Hepatocyte (in vitro differentiated cells): ENCODE measurements around the gene TUT1. TPM values are rescaled to one million over a fixed set of nuclear protein-coding genes. Genes with fewer than 3 reads are reported as not detected.
"Not testable (repeated sequence)": the region's sequence is repeated elsewhere in the genome, so short reads cannot be mapped to it uniquely, and the experiment has no call there.

Source experiments
- DNase-seq: peaks from one replicate; pipeline ENCODE4 v3.0.0-alpha.2; 2016; ENCODE audit warnings: low spot score
- H2AFZ ChIP-seq: fragments of 200-600 bp; sonication (generic); 2 replicates; pipeline ENCODE4 v1.6.0; 2016; ENCODE audit warnings: antibody characterized with exemption, mild to moderate bottlenecking
- H3K27ac ChIP-seq: fragments of 200-600 bp; sonication (generic); 2 replicates; pipeline ENCODE4 v1.5.1; 2016; ENCODE audit warnings: mild to moderate bottlenecking
- H3K27me3 ChIP-seq: fragments of 200-600 bp; sonication (generic); 2 replicates; pipeline ENCODE4 v1.6.1; 2016
- H3K36me3 ChIP-seq: fragments of 200-600 bp; sonication (generic); replicated peaks from 2 replicates; pipeline ENCODE4 v1.5.1; 2016; ENCODE audit warnings: low read depth; ENCODE audit not compliant: insufficient read depth
- H3K4me1 ChIP-seq: fragments of 200-600 bp; sonication (generic); 2 replicates; pipeline ENCODE4 v1.5.1; 2016; ENCODE audit warnings: mild to moderate bottlenecking, moderate library complexity; ENCODE audit not compliant: insufficient read depth
- H3K4me2 ChIP-seq: fragments of 200-600 bp; sonication (generic); 2 replicates; pipeline ENCODE4 v1.6.0; 2016
- H3K4me3 ChIP-seq: fragments of 200-600 bp; sonication (generic); 2 replicates; pipeline ENCODE4 v1.5.1; 2016; ENCODE audit warnings: mild to moderate bottlenecking
- H3K79me2 ChIP-seq: fragments of 200-600 bp; sonication (generic); 2 replicates; pipeline ENCODE4 v1.6.0; 2017; ENCODE audit warnings: mild to moderate bottlenecking
- H3K9me2 ChIP-seq: fragments of 200-600 bp; sonication (generic); replicated peaks from 2 replicates; pipeline ENCODE4 v1.6.0; 2017; ENCODE audit warnings: mild to moderate bottlenecking; ENCODE audit not compliant: insufficient read depth
- H3K9me3 ChIP-seq: fragments of 200-600 bp; sonication (generic); 2 replicates; pipeline ENCODE4 v1.5.1; 2016; ENCODE audit warnings: low read depth, mild to moderate bottlenecking
- H4K20me1 ChIP-seq: fragments of 200-600 bp; sonication (generic); 2 replicates; pipeline ENCODE4 v1.6.0; 2016; ENCODE audit warnings: mild to moderate bottlenecking; ENCODE audit not compliant: insufficient read depth, poor library complexity, severe bottlenecking
- EZH2 ChIP-seq: fragments of 200-600 bp; sonication (generic); IDR thresholded peaks from 2 replicates; pipeline ENCODE4 v1.6.1; 2016; ENCODE audit warnings: antibody characterized with exemption, mild to moderate bottlenecking, borderline replicate concordance
- EZH2phosphoT487 ChIP-seq: fragments of 200-600 bp; sonication (generic); IDR thresholded peaks from one replicate; pipeline ENCODE4 v1.6.1; 2018; ENCODE audit warnings: antibody characterized with exemption, mild to moderate bottlenecking, low read depth, moderate library complexity; ENCODE audit not compliant: unreplicated experiment, severe bottlenecking
- WGBS: methylation state at CpG from one replicate; pipeline ENCODE4 v1.1.6; 2016; ENCODE audit warnings: low lambda C conversion rate; ENCODE audit errors: missing lambda C conversion rate; 5-methylcytosine and 5-hydroxymethylcytosine counted together
- polyA plus RNA-seq: library from polyadenylated mRNA; unstranded; fragments of >200 nt; fragmentation: Nextera tagmentation; extraction: Ambion mirVana; gene quantifications from 2 replicates; pipeline ENCODE4 v1.2.1, GENCODE V29; 2016
- total RNA-seq: library from RNA; depleted of rRNA; stranded (reverse); fragments of >200 nt; gene quantifications from 2 replicates; pipeline ENCODE4 v1.2.3, GENCODE V29; 2014
- TF ChIP-seq, protein P1 (sequence below): fragments of 200-600 bp; sonication (generic); IDR thresholded peaks from 2 replicates; pipeline ENCODE4 v1.5.1; 2016; ENCODE audit warnings: antibody characterized with exemption, mild to moderate bottlenecking; ENCODE audit not compliant: poor library complexity

TUT1 gene
- total and polyA plus RNA-seq, 2 experiments from 2014 or later: 11.7 to 14.2 TPM

DNA sequence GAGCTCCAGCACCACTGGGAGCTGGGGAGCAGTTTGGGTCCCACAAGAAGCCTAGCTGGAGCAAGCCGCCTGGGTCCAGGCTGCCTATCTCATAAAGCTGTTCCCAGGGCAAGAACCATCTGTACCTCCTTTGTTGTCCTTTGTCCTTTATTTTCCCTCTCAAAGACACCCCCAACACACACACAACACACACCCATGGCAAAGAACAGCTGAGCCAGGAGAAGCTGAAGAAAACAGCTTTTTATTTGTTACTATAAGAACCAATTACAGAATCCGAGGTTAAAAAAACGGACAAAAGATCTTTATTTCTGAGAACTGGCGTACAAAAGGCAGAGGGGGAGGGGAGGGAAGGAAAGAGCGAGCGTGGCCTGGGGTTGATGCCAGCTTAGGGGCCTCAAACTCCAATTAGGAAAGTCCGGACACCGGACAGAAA, 1.7 kb upstream of the TUT1 start:
- H3K9me2 ChIP-seq: no peaks in the 10 kb centered on the region
- H3K27me3 ChIP-seq: no peaks in the 10 kb centered on the region
- peak overlapping the region; percentile 85 for H3K27ac ChIP-seq
- H3K4me1 ChIP-seq: peaks cover 7% of the 10 kb centered on the region
- H3K4me3 ChIP-seq: no peak overlapping the region
- 89% methylated on average over 4 of the region's 8 CpGs for WGBS
- no peaks in the 10 kb centered on the region for H4K20me1 ChIP-seq
- no peak for DNase-seq
- H3K79me2 ChIP-seq: peaks cover 28% of the 10 kb centered on the region
- H2AFZ ChIP-seq: no peak overlapping the region
- H3K4me2 ChIP-seq: no peak overlapping the region
- H3K36me3 ChIP-seq: no peaks in the 10 kb centered on the region
- TF ChIP-seq, protein P1, sequence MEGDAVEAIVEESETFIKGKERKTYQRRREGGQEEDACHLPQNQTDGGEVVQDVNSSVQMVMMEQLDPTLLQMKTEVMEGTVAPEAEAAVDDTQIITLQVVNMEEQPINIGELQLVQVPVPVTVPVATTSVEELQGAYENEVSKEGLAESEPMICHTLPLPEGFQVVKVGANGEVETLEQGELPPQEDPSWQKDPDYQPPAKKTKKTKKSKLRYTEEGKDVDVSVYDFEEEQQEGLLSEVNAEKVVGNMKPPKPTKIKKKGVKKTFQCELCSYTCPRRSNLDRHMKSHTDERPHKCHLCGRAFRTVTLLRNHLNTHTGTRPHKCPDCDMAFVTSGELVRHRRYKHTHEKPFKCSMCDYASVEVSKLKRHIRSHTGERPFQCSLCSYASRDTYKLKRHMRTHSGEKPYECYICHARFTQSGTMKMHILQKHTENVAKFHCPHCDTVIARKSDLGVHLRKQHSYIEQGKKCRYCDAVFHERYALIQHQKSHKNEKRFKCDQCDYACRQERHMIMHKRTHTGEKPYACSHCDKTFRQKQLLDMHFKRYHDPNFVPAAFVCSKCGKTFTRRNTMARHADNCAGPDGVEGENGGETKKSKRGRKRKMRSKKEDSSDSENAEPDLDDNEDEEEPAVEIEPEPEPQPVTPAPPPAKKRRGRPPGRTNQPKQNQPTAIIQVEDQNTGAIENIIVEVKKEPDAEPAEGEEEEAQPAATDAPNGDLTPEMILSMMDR: no peak
- TF ChIP-seq EZH2phosphoT487 (no peak), EZH2 (no peak)
- no peaks in the 10 kb centered on the region for H3K9me3 ChIP-seq

DNA sequence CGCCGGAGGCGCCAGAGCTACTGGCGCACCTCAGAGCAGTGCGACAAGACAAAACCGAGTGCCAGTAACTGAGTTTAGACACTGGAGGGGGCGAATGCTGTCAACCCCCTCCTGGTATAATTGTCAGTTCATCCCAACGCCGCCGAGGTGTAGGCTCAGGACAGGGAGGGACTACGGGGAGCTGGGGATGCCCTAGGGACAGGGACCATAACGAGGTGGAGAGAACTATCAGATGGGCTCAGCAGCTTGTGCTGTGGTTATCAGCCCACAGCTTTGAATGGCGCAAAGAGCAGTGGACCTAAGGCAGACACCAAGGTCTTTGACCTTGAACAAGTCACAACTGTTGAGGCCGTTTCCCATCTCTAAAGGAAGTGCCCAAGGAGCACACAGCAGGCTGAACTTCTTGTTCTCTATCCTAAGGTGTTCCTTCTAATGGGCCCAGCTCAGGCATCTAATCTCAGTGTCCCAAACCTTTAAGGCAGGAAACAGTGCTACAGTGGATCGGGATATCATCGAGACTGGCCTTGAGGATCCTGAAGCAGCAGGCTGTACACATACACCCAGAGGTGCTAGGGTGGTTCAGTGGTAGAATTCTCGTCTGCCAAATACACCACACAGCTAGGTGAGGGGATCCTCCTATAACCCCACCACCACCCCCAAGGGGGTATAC, 958 bp upstream of the TUT1 start:
- H2AFZ ChIP-seq: peak overlapping the region; percentile 41
- H3K36me3 ChIP-seq: no peaks in the 10 kb centered on the region
- no peaks in the 10 kb centered on the region for H3K9me2 ChIP-seq
- no peak for DNase-seq
- peak overlapping the region; percentile 85 for H3K4me2 ChIP-seq
- peak overlapping the region; percentile 85 for H3K27ac ChIP-seq
- H3K4me3 ChIP-seq: peak overlapping the region; percentile 22
- no peaks in the 10 kb centered on the region for H3K27me3 ChIP-seq
- H3K4me1 ChIP-seq: peaks cover 7% of the 10 kb centered on the region
- TF ChIP-seq, protein P1: no peak
- TF ChIP-seq EZH2phosphoT487 (no peak), EZH2 (no peak)
- no peaks in the 10 kb centered on the region for H3K9me3 ChIP-seq
- 23% methylated on average over 17 of the region's 17 CpGs for WGBS
- peaks cover 20% of the 10 kb centered on the region for H3K79me2 ChIP-seq
- no peaks in the 10 kb centered on the region for H4K20me1 ChIP-seq

DNA sequence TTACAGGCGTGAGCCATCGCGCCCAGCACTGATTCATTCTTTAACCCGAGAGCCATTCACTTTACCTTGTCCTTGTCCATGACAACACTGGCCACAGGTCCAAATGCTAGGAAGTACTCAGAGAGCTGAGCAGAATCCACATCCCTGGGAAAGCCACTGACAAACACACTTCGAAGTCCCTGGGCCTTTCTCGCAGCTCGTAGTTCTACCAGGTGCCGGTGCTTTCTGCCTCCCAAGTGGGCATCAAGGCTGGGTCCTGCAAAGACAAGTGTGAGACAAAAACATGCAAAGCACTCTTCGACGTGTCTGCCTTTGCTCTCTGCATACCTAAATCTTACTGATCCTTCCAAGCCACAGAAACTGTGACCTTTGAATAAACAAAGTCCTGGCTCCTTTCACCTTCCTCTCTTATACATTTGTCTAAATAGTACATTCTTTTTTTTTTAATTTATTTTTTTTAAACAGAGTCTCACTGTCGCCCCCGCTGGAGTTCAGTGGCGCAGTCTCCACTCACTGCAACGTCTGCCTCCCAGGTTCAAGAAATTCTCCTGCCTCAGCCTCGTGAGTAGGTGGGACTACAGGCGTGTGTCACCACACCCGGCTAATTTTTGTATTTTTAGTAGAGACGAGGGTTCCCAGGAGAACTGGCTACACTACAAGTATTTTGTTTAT, 2.2 kb downstream of the TUT1 start:
- peaks cover 40% of the 10 kb centered on the region for H3K79me2 ChIP-seq
- no peak overlapping the region for H2AFZ ChIP-seq
- no peak overlapping the region for H3K4me2 ChIP-seq
- WGBS: 69% methylated on average over 18 of the region's 18 CpGs
- TF ChIP-seq, protein P1: peak; percentile 29
- TF ChIP-seq EZH2 (no peak), EZH2phosphoT487 (no peak)
- DNase-seq: no peak
- no peaks in the 10 kb centered on the region for H3K9me2 ChIP-seq
- H3K9me3 ChIP-seq: no peaks in the 10 kb centered on the region
- H4K20me1 ChIP-seq: no peaks in the 10 kb centered on the region
- H3K4me1 ChIP-seq: peaks cover 7% of the 10 kb centered on the region
- no peak overlapping the region for H3K4me3 ChIP-seq
- H3K36me3 ChIP-seq: no peaks in the 10 kb centered on the region
- no peaks in the 10 kb centered on the region for H3K27me3 ChIP-seq
- no peak overlapping the region for H3K27ac ChIP-seq

DNA sequence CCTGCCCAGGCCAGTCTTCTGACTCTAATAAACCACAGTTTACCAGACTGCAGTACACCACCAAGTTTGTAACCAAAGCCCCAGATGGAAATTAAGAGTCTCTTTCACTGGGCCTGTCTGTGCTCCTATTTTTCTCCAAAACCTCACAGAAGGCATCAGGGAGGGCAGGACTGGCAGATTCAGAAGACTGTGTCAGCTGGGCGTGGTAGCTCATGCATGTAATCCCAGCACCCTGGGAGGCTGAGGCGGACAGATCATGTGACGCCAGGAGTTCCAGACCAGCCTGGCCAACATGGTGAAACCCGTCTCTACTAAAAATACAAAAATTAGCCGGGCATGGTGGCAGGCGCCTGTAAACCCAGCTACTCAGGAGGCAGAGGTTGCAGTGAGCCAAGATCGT, 6.0 kb downstream of the TUT1 start:
- WGBS: 97% methylated on average over 7 of the region's 7 CpGs
- not testable (repeated sequence) for H3K36me3 ChIP-seq, H3K9me3 ChIP-seq, H4K20me1 ChIP-seq, H3K4me1 ChIP-seq, H2AFZ ChIP-seq, H3K27me3 ChIP-seq, H3K4me2 ChIP-seq, H3K27ac ChIP-seq, DNase-seq, H3K9me2 ChIP-seq, H3K4me3 ChIP-seq
- H3K79me2 ChIP-seq: peaks cover 36% of the 10 kb centered on the region

DNA sequence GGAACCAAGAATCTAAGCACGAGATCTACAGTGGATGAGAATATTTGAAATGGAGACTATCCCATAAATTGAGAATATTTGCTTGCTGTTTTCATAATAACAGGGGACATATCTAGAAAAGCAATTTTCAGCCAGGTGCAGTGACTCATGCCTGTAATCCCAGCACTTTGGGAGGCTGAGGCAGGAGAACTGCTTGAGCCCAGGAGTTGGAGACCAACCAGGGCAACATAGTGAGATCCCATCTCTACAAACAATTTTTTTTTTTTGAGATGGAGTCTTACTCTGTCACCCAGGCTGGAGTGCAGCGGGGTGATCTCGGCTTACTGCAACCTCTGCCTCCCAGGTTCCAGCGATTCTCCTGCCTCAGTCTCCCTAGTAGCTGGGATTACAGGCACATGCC, 9.6 kb downstream of the TUT1 start:
- peaks cover 21% of the 10 kb centered on the region for H3K79me2 ChIP-seq
- not testable (repeated sequence) for H3K4me2 ChIP-seq, H3K27ac ChIP-seq, DNase-seq, H3K27me3 ChIP-seq, H2AFZ ChIP-seq, H3K36me3 ChIP-seq, H3K9me3 ChIP-seq, H3K9me2 ChIP-seq, H3K4me3 ChIP-seq, H4K20me1 ChIP-seq, H3K4me1 ChIP-seq
- 95% methylated on average over 4 of the region's 4 CpGs for WGBS
